ENCODE results near the gene ZSCAN18.

The ZSCAN18 gene

GRCh38 chr19:58045411-58046050 is 52.5 kb downstream of the ZSCAN18 start:
- FAIRE-seq (no peak), DNase-seq (ENCODE audit: low spot score) (no peak)

GRCh38 chr19:58044886-58045285 is 53.1 kb downstream of the ZSCAN18 start:
- FAIRE-seq (no peak), DNase-seq (ENCODE audit: low spot score) (no peak)

- no peak for FAIRE-seq
- DNase-seq (ENCODE audit: low spot score), result no peak
Measured at GRCh38 chr19:58044391-58044790, 53.6 kb downstream of the ZSCAN18 start.

GRCh38 chr19:58042495-58043340 is 55.3 kb downstream of the ZSCAN18 start:
- DNase-seq (ENCODE audit: low spot score), result no peak
- no peak for FAIRE-seq

- FAIRE-seq, result no peak
- no peak for DNase-seq (ENCODE audit: low spot score)
Measured at GRCh38 chr19:58040751-58041525, 57.1 kb downstream of the ZSCAN18 start.

- FAIRE-seq (no peak), DNase-seq (ENCODE audit: low spot score) (no peak)
Measured at GRCh38 chr19:58038688-58039204, 59.3 kb downstream of the ZSCAN18 start.

- DNase-seq (ENCODE audit: low spot score), result no peak
Measured at GRCh38 chr19:58037927-58038687, 59.9 kb downstream of the ZSCAN18 start.

DNA sequence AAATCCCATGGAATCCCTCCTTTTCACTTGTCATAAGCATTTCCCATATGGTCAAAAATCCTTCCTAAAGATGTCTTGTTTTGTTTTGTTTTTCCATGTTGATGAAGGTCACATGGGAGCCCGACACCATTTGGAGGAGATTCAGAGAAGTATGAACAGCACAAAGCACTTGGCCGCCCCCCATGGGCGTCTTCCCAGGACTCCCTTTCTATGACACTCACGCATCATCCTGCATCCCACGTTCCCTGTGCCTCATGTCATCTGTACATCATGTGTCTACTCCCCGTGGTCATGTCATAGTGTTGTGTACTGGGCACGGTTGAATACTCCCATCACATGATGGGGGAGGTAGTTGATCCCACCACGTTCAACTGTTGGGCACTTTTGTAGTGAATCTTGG is 62.2 kb downstream of the ZSCAN18 start:
- no peak for FAIRE-seq
- DNase-seq (ENCODE audit: low spot score), result no peak

More at GRCh38 chr19:58037927-58038687, 59.9 kb downstream of the ZSCAN18 start:
- FAIRE-seq, result no peak

DNA sequence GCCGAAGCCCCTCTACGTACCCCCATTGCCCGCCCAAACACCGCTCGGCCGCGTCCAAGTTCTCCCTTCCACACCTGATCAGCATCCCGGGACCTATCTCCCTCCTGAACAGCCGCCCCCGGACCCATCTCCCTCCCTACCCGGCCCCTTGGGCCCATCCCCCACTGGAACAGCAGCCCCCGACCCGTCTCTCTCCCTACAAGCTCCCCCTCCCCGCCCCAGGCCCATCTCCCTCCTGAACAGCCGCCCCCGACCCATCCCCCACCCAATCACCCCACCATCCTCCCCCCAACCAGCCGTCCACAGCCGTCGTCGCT is 63.6 kb downstream of the ZSCAN18 start:
- no peak for FAIRE-seq

More for the DNA sequence above, 63.6 kb downstream of the ZSCAN18 start:
- DNase-seq (ENCODE audit: low spot score), result no peak
